ENCODE data around the gene KHDRBS2. TPM values are rescaled to one million over a fixed set of nuclear protein-coding genes. Genes with fewer than 3 reads are reported as not detected.

KHDRBS2 gene
- total and polyA plus RNA-seq, 2 experiments from 2014 or later = 5.4 to 11.7 TPM

DNA sequence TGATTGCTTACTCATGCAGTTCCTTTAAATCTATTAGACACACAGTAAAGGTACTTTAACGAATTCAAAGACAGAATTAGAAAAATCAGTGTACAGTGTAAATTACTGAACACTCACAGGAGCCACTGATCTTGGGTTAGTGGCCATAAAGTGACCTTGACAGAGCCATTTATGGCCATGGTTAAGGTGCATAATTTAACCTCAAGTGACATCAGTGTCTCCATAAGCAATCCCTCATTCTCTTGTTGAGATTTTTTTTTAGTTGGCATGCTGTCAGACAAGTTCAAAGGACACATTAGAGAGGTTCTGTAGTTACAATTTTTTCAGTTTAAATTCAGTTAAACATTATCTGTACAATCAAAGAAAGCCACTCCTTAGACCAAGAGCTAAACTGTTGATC, 334.4 kb downstream of the KHDRBS2 start:
- no peak overlapping the region for H3K27ac Mint-ChIP-seq
- DNase-seq (ENCODE audit: low spot score) = no peak
- H3K4me1 Mint-ChIP-seq = no peaks in the 10 kb centered on the region
- no peak for ATAC-seq
- Histone ChIP-seq H2AFZ (no peak overlapping the region), H3K9me2 (ENCODE audit: insufficient read depth) (no peaks in the 10 kb centered on the region), H3K79me2 (replicated peaks; ENCODE audit: insufficient read depth) (no peaks in the 10 kb centered on the region), H3K36me3 (ENCODE audit: insufficient read depth) (no peaks in the 10 kb centered on the region), H3K27ac (ENCODE audit: low read depth) (no peak overlapping the region), H3F3A (replicated peaks; ENCODE audit: low read depth) (0 out of 2 replicates have a peak, but pooled peaks cover 2% of the 10 kb centered on the region), H4K20me1 (replicated peaks; ENCODE audit: insufficient read depth) (no peaks in the 10 kb centered on the region), H3K27me3 (ENCODE audit: insufficient read depth) (no peaks in the 10 kb centered on the region), H3K4me3 (no peak overlapping the region), H3K4me2 (no peak overlapping the region), H3K4me1 (ENCODE audit: insufficient read depth) (no peaks in the 10 kb centered on the region)
- no peak overlapping the region for H3K4me3 Mint-ChIP-seq
- peaks cover 3% of the 10 kb centered on the region for H3K27me3 Mint-ChIP-seq (ENCODE audit: insufficient read depth, low read depth, poor library complexity)
- H3K36me3 Mint-ChIP-seq (ENCODE audit: low read depth) = peaks cover 9% of the 10 kb centered on the region
- H3K9me3 Mint-ChIP-seq = peaks cover 14% of the 10 kb centered on the region
- TF ChIP-seq CREB1 (CRISPR knock-in tag; IDR thresholded peaks at IDR 0.05; ENCODE audit: low read depth) (no peak), EZH2phosphoT487 (IDR thresholded peaks at IDR 0.05; ENCODE audit: unreplicated experiment) (no peak), ZNF331 (CRISPR knock-in tag; IDR thresholded peaks at IDR 0.05; ENCODE audit: low read depth) (no peak), NANOG (IDR thresholded peaks at IDR 0.05; ENCODE audit: borderline replicate concordance) (no peak)
- TF ChIP-seq, protein P1, sequence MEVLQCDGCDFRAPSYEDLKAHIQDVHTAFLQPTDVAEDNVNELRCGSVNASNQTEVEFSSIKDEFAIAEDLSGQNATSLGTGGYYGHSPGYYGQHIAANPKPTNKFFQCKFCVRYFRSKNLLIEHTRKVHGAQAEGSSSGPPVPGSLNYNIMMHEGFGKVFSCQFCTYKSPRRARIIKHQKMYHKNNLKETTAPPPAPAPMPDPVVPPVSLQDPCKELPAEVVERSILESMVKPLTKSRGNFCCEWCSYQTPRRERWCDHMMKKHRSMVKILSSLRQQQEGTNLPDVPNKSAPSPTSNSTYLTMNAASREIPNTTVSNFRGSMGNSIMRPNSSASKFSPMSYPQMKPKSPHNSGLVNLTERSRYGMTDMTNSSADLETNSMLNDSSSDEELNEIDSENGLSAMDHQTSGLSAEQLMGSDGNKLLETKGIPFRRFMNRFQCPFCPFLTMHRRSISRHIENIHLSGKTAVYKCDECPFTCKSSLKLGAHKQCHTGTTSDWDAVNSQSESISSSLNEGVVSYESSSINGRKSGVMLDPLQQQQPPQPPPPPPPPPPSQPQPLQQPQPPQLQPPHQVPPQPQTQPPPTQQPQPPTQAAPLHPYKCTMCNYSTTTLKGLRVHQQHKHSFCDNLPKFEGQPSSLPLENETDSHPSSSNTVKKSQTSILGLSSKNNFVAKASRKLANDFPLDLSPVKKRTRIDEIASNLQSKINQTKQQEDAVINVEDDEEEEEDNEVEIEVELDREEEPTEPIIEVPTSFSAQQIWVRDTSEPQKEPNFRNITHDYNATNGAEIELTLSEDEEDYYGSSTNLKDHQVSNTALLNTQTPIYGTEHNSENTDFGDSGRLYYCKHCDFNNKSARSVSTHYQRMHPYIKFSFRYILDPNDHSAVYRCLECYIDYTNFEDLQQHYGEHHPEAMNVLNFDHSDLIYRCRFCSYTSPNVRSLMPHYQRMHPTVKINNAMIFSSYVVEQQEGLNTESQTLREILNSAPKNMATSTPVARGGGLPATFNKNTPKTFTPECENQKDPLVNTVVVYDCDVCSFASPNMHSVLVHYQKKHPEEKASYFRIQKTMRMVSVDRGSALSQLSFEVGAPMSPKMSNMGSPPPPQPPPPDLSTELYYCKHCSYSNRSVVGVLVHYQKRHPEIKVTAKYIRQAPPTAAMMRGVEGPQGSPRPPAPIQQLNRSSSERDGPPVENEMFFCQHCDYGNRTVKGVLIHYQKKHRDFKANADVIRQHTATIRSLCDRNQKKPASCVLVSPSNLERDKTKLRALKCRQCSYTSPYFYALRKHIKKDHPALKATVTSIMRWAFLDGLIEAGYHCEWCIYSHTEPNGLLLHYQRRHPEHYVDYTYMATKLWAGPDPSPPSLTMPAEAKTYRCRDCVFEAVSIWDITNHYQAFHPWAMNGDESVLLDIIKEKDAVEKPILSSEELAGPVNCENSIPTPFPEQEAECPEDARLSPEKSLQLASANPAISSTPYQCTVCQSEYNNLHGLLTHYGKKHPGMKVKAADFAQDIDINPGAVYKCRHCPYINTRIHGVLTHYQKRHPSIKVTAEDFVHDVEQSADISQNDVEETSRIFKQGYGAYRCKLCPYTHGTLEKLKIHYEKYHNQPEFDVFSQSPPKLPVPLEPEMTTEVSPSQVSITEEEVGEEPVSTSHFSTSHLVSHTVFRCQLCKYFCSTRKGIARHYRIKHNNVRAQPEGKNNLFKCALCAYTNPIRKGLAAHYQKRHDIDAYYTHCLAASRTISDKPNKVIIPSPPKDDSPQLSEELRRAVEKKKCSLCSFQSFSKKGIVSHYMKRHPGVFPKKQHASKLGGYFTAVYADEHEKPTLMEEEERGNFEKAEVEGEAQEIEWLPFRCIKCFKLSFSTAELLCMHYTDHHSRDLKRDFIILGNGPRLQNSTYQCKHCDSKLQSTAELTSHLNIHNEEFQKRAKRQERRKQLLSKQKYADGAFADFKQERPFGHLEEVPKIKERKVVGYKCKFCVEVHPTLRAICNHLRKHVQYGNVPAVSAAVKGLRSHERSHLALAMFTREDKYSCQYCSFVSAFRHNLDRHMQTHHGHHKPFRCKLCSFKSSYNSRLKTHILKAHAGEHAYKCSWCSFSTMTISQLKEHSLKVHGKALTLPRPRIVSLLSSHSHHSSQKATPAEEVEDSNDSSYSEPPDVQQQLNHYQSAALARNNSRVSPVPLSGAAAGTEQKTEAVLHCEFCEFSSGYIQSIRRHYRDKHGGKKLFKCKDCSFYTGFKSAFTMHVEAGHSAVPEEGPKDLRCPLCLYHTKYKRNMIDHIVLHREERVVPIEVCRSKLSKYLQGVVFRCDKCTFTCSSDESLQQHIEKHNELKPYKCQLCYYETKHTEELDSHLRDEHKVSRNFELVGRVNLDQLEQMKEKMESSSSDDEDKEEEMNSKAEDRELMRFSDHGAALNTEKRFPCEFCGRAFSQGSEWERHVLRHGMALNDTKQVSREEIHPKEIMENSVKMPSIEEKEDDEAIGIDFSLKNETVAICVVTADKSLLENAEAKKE (CRISPR knock-in tag; IDR thresholded peaks at IDR 0.05) = no peak

DNA sequence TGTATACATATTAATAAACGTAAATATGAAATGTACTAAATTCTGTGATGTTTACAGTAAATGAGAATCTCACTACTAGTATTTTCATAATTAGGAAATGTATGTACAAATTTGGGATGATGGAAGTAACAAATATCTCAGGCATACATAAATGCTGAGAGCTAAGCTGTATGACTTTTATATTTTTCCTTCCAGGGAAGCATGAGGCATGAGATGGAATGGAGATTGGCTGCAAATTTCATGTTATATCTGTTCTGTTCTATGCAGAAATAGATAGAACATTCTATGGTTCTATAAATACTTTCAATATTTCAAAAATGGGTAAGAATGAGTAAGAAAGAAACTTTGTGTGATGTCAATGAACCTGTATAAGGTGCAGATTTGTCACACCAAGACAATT, 335.2 kb downstream of the KHDRBS2 start:
- no peak overlapping the region for H2AFZ ChIP-seq
- H4K20me1 ChIP-seq (replicated peaks; ENCODE audit: insufficient read depth) = no peaks in the 10 kb centered on the region
- no peak overlapping the region for H3K27ac ChIP-seq (ENCODE audit: low read depth)
- no peaks in the 10 kb centered on the region for H3K27me3 ChIP-seq (ENCODE audit: insufficient read depth)
- Mint-ChIP-seq H3K27ac (no peak overlapping the region), H3K9me3 (peaks cover 7% of the 10 kb centered on the region), H3K27me3 (ENCODE audit: insufficient read depth, low read depth, poor library complexity) (no peaks in the 10 kb centered on the region), H3K4me3 (no peak overlapping the region), H3K36me3 (ENCODE audit: low read depth) (peaks cover under 1% of the 10 kb centered on the region; the same call in 2 of the 3 replicates), H3K4me1 (no peaks in the 10 kb centered on the region)
- no peaks in the 10 kb centered on the region for H3K36me3 ChIP-seq (ENCODE audit: insufficient read depth)
- H3K9me2 ChIP-seq (ENCODE audit: insufficient read depth) = no peaks in the 10 kb centered on the region
- no peaks in the 10 kb centered on the region for H3K4me1 ChIP-seq (ENCODE audit: insufficient read depth)
- H3F3A ChIP-seq (replicated peaks; ENCODE audit: low read depth) = 0 out of 2 replicates have a peak, but pooled peaks cover 2% of the 10 kb centered on the region
- DNase-seq (ENCODE audit: low spot score) (no peak), ATAC-seq (no peak)
- H3K4me3 ChIP-seq = no peak overlapping the region
- H3K79me2 ChIP-seq (replicated peaks; ENCODE audit: insufficient read depth) = no peaks in the 10 kb centered on the region
- H3K4me2 ChIP-seq = no peak overlapping the region
- TF ChIP-seq JUNB (IDR thresholded peaks at IDR 0.05; ENCODE audit: unreplicated experiment) (no peak), EZH2phosphoT487 (IDR thresholded peaks at IDR 0.05; ENCODE audit: unreplicated experiment) (no peak), POLR2AphosphoS5 (IDR thresholded peaks at IDR 0.05; ENCODE audit: low read depth) (no peak), ZNF331 (CRISPR knock-in tag; IDR thresholded peaks at IDR 0.05; ENCODE audit: low read depth) (no peak)
- TF ChIP-seq, protein P1 (CRISPR knock-in tag; IDR thresholded peaks at IDR 0.05) = no peak

Measured in GM23338 (cell line).